ENCODE results near the gene TSPY2.
"Not testable (repeated sequence)": the region's sequence is repeated elsewhere in the genome, so short reads cannot be mapped to it uniquely, and the experiment has no call there.

Gene TSPY2

GRCh38 chrY:6245923-6246322 is at the start of gene TSPY2:
Gene TSPY2, plus strand, starts transcription at chrY:6246223. Its CDS starts 46 bp downstream, at chrY:6246269.
- not testable (repeated sequence) for DNase-seq (ENCODE audit: low read depth); H3K4me3 ChIP-seq (ENCODE audit: control insufficient read depth, low read depth, low read length)

- not testable (repeated sequence) for DNase-seq (ENCODE audit: low read depth); H3K4me3 ChIP-seq (ENCODE audit: control insufficient read depth, low read depth, low read length)
Observed at GRCh38 chrY:6209565-6209964, 36.5 kb upstream of the TSPY2 start.

- H3K4me3 ChIP-seq (ENCODE audit: control insufficient read depth, low read depth, low read length); DNase-seq (ENCODE audit: low read depth): not testable (repeated sequence)
Observed at GRCh38 chrY:6217045-6217444, 29.0 kb upstream of the TSPY2 start.

GRCh38 chrY:6269839-6270238 is 23.8 kb downstream of the TSPY2 start:
- DNase-seq (ENCODE audit: low read depth); H3K4me3 ChIP-seq (ENCODE audit: control insufficient read depth, low read depth, low read length): not testable (repeated sequence)

Data from fibroblast of mammary gland (primary cell).